Natural killer cell treated with Interleukin-12 subunit alpha and Interleukin-12 subunit beta and Interleukin-15 and Interleukin-18, amount 100 ng/mL, for 72 hours (primary cell): ENCODE measurements around the gene RNF208. TPM values are rescaled to one million over a fixed set of nuclear protein-coding genes. Genes with fewer than 3 reads are reported as not detected.
"Not testable (repeated sequence)": the region's sequence is repeated elsewhere in the genome, so short reads cannot be mapped to it uniquely, and the experiment has no call there.

ENCODE experiments used
- ATAC-seq, 2 donors: fragments of 150-1000 bp; cut with Tn5 transposase in 1 of 2; sonication (Bioruptor Pico), chemical (Tn5 transposase) in 1 of 2; 2 replicates each; pipeline ENCODE4 v1.10.0; 2021
- DNase-seq: peaks from one replicate; pipeline ENCODE4 v3.0.0; 2022; ENCODE audit warnings: low spot score
- H3K27ac Mint-ChIP-seq, 2 donors: 1 replicate in 1 of 2; 2 replicates in 1 of 2; pipeline ENCODE4 v1.8.0; 2022; ENCODE audit warnings: mixed read lengths in 2 of 2, mild to moderate bottlenecking in 1 of 2, moderate library complexity in 1 of 2
- H3K27me3 Mint-ChIP-seq, 2 donors: 1 replicate in 1 of 2; 2 replicates in 1 of 2; pipeline ENCODE4 v1.8.0; 2022; ENCODE audit warnings: mixed read lengths in 2 of 2
- H3K36me3 Mint-ChIP-seq: one replicate; pipeline ENCODE4 v1.8.0; 2022; ENCODE audit warnings: mixed read lengths
- H3K4me1 Mint-ChIP-seq, 2 donors: 1 replicate in 1 of 2; 2 replicates in 1 of 2; pipeline ENCODE4 v1.8.0; 2022; ENCODE audit warnings: low read depth in 2 of 2, mixed read lengths in 2 of 2, mild to moderate bottlenecking in 1 of 2
- H3K4me3 Mint-ChIP-seq: one replicate; pipeline ENCODE4 v1.8.0; 2022; ENCODE audit warnings: mixed read lengths
- H3K9me3 Mint-ChIP-seq: 2 replicates; pipeline ENCODE4 v1.8.0; 2022; ENCODE audit warnings: mixed read lengths
- total RNA-seq, 2 donors: library from RNA; stranded (reverse); gene quantifications; one replicate each; pipeline ENCODE4 v1.2.3, GENCODE V29; 2022

Gene RNF208
- total RNA-seq, 2 donors from 2014 or later: 1.4 to 1.9 TPM

GRCh38 chr9:137247135-137247915 lies 25.3 kb upstream of the RNF208 start:
- H3K4me1 Mint-ChIP-seq: peaks cover 7 to 11% of the 10 kb centered on the region in 2 donors
- H3K4me3 Mint-ChIP-seq: no peak overlapping the region
- H3K9me3 Mint-ChIP-seq: no peaks in the 10 kb centered on the region
- H3K36me3 Mint-ChIP-seq: peaks cover 3% of the 10 kb centered on the region
- no peak for DNase-seq
- peak in 1 of 2 donors; percentile 0 for ATAC-seq
- peak overlapping the region in 1 of 2 donors; percentile 43 for H3K27ac Mint-ChIP-seq
- H3K27me3 Mint-ChIP-seq: no peaks in the 10 kb centered on the region

GRCh38 chr9:137245450-137246421 lies 23.7 kb upstream of the RNF208 start:
- H3K9me3 Mint-ChIP-seq: no peaks in the 10 kb centered on the region
- H3K27me3 Mint-ChIP-seq: no peaks in the 10 kb centered on the region
- H3K4me3 Mint-ChIP-seq: no peak overlapping the region
- H3K4me1 Mint-ChIP-seq: peaks cover 10 to 16% of the 10 kb centered on the region in 2 donors
- H3K36me3 Mint-ChIP-seq: peaks cover 5% of the 10 kb centered on the region
- H3K27ac Mint-ChIP-seq: peak overlapping the region in 1 of 2 donors; percentile 91
- DNase-seq (no peak), ATAC-seq (no peak)

GRCh38 chr9:137244486-137245449 lies 22.7 kb upstream of the RNF208 start:
- Mint-ChIP-seq H3K4me1 (peaks cover 10 to 16% of the 10 kb centered on the region in 2 donors), H3K27ac (peak overlapping the region in 1 of 2 donors; percentile 91), H3K36me3 (peaks cover 5% of the 10 kb centered on the region), H3K27me3 (no peaks in the 10 kb centered on the region), H3K9me3 (no peaks in the 10 kb centered on the region), H3K4me3 (no peak overlapping the region)
- no peak for DNase-seq
- ATAC-seq: no peak

- H3K27ac Mint-ChIP-seq: peak overlapping the region in 1 of 2 donors; percentile 91
- peak overlapping the region; percentile 87 for H3K4me3 Mint-ChIP-seq
- ATAC-seq: no peak
- no peak for DNase-seq
- H3K36me3 Mint-ChIP-seq: peaks cover 5% of the 10 kb centered on the region
- no peaks in the 10 kb centered on the region for H3K27me3 Mint-ChIP-seq
- peaks cover 13 to 19% of the 10 kb centered on the region in 2 donors for H3K4me1 Mint-ChIP-seq
- H3K9me3 Mint-ChIP-seq: no peaks in the 10 kb centered on the region
These were observed 21.8 kb upstream of the RNF208 start for GRCh38 chr9:137243626-137244485.

GRCh38 chr9:137243266-137243625 lies 21.2 kb upstream of the RNF208 start:
- ATAC-seq, DNase-seq, H3K9me3 Mint-ChIP-seq, H3K36me3 Mint-ChIP-seq, H3K27me3 Mint-ChIP-seq: not testable (repeated sequence)
- Mint-ChIP-seq H3K4me3 (peak overlapping the region; percentile 87), H3K4me1 (peaks cover 15 to 21% of the 10 kb centered on the region in 2 donors), H3K27ac (peak overlapping the region; percentile 55 to 91)

GRCh38 chr9:137242269-137243203 lies 20.5 kb upstream of the RNF208 start:
- Mint-ChIP-seq H3K4me1 (peaks cover 15 to 22% of the 10 kb centered on the region in 2 donors), H3K27me3 (no peaks in the 10 kb centered on the region), H3K9me3 (no peaks in the 10 kb centered on the region), H3K27ac (peak overlapping the region; percentile 55 to 91), H3K36me3 (peaks cover 5% of the 10 kb centered on the region), H3K4me3 (peak overlapping the region; percentile 87)
- ATAC-seq (no peak), DNase-seq (no peak)

GRCh38 chr9:137241490-137242268 lies 19.6 kb upstream of the RNF208 start:
- no peaks in the 10 kb centered on the region for H3K27me3 Mint-ChIP-seq
- H3K4me3 Mint-ChIP-seq: peak overlapping the region; percentile 88

GRCh38 chr9:137240841-137241489 lies 18.9 kb upstream of the RNF208 start, which contains the start of gene TUBB4B:
Gene TUBB4B, plus strand, starts transcription at chr9:137241287. Its CDS starts 74 bp downstream, at chr9:137241361.
- H3K36me3 Mint-ChIP-seq: peaks cover 5% of the 10 kb centered on the region
- H3K4me3 Mint-ChIP-seq: peak within 1 kb of the TSS; percentile 88
- no peaks in the 10 kb centered on the region for H3K27me3 Mint-ChIP-seq
- DNase-seq (peak; percentile 99), ATAC-seq (peak; percentile 85 to 87)
- H3K4me1 Mint-ChIP-seq: peaks cover 15 to 22% of the 10 kb centered on the region in 2 donors
- no peaks in the 10 kb centered on the region for H3K9me3 Mint-ChIP-seq
- H3K27ac Mint-ChIP-seq: peak within 1 kb of the TSS; percentile 81 to 92

More at GRCh38 chr9:137241490-137242268, 19.6 kb upstream of the RNF208 start:
- ATAC-seq (peak; percentile 51 to 67), DNase-seq (peak; percentile 86)
- peaks cover 15 to 22% of the 10 kb centered on the region in 2 donors for H3K4me1 Mint-ChIP-seq
- H3K36me3 Mint-ChIP-seq: peaks cover 5% of the 10 kb centered on the region
- H3K27ac Mint-ChIP-seq: peak overlapping the region; percentile 81 to 92
- H3K9me3 Mint-ChIP-seq: no peaks in the 10 kb centered on the region

GRCh38 chr9:137240318-137240840 lies 18.3 kb upstream of the RNF208 start:
- H3K4me1 Mint-ChIP-seq: peaks cover 15 to 22% of the 10 kb centered on the region in 2 donors
- H3K36me3 Mint-ChIP-seq: peaks cover 5% of the 10 kb centered on the region
- ATAC-seq: peak; percentile 1 to 41
- H3K27ac Mint-ChIP-seq: peak overlapping the region; percentile 81 to 92
- DNase-seq: no peak
- H3K27me3 Mint-ChIP-seq: peaks cover 0 to under 1% of the 10 kb centered on the region in 2 donors
- peak overlapping the region; percentile 68 for H3K4me3 Mint-ChIP-seq
- no peaks in the 10 kb centered on the region for H3K9me3 Mint-ChIP-seq

GRCh38 chr9:137239541-137240200 lies 17.6 kb upstream of the RNF208 start:
- not testable (repeated sequence) for H3K36me3 Mint-ChIP-seq, H3K27me3 Mint-ChIP-seq, ATAC-seq, DNase-seq, H3K9me3 Mint-ChIP-seq
- peaks cover 15 to 22% of the 10 kb centered on the region in 2 donors for H3K4me1 Mint-ChIP-seq
- peak overlapping the region; percentile 30 to 39 for H3K27ac Mint-ChIP-seq
- peak overlapping the region; percentile 68 for H3K4me3 Mint-ChIP-seq
